HepG2 (cell line): ENCODE data around the gene KIF5B. TPM values are rescaled to one million over a fixed set of nuclear protein-coding genes. Genes with fewer than 3 reads are reported as not detected.
"Not testable (repeated sequence)": the region's sequence is repeated elsewhere in the genome, so short reads cannot be mapped to it uniquely, and the experiment has no call there.

ENCODE experiments used
- ATAC-seq: fragments of 200-7000 bp; cut with Tn5 transposase; 3 replicates; pipeline ENCODE4 v1.9.1; 2020; ENCODE audit warnings: mild to moderate bottlenecking, moderate library complexity
- BruUV-seq: library from RNA; stranded (reverse); fragments of 400-500 nt; replicated peaks from 2 replicates; lab custom pipeline; 2021; lab: Mats Ljungman, UMichigan
- CTCF ChIA-PET: fragments of 300-600 bp; formaldehyde crosslinking; extraction: SDS; loops from one replicate; lab custom pipeline; 2021; ENCODE audit warnings: low total read pairs, inconsistent platforms, low intra/inter-chr PET ratio; lab: Yijun Ruan, JAX
- POLR2A ChIA-PET: fragments of 350-600 bp; sonication (Branson Sonifier 250); formaldehyde crosslinking; loops from one replicate; lab custom pipeline; 2020; ENCODE audit warnings: antibody characterized with exemption, inconsistent platforms; lab: Yijun Ruan, JAX
- DNase-seq: peaks from one replicate; pipeline ENCODE4 v3.0.0-alpha.2; 2015; ENCODE audit warnings: low spot score
- FAIRE-seq: peaks from 3 replicates; lab custom pipeline; 2011; peaks lifted over from hg19 to GRCh38; lab: Jason Lieb, UNC
- H2AFZ ChIP-seq: one replicate; pipeline ENCODE4 v1.6.1; 2011; ENCODE audit warnings: low read length, inconsistent platforms
- H3K27ac ChIP-seq: fragments of 300-600 bp; 3 replicates; pipeline ENCODE4 v1.8.0; 2011; ENCODE audit warnings: mixed run types, mild to moderate bottlenecking, mixed read lengths, low read length, inconsistent platforms; ENCODE audit not compliant: insufficient read depth; ENCODE audit errors: extremely low read length
- H3K27me3 ChIP-seq, 2 experiments: fragments of 200-600 bp in 1 of 2; 2 replicates in 1 of 2; 3 replicates in 1 of 2; pipeline versions ENCODE4 v1.6.0 to v1.8.0; 2011; ENCODE audit warnings: low read length in 2 of 2, mild to moderate bottlenecking in 2 of 2, moderate library complexity in 2 of 2, inconsistent platforms in 1 of 2; ENCODE audit not compliant: insufficient read depth in 2 of 2, control insufficient read depth in 1 of 2
- H3K36me3 ChIP-seq, 2 experiments: fragments of 200-600 bp in 1 of 2; replicated peaks in 1 of 2; 2 replicates in 1 of 2; 3 replicates in 1 of 2; pipeline versions ENCODE4 v1.5.1 to v1.8.0; 2011; ENCODE audit warnings: low read length in 2 of 2, inconsistent platforms in 1 of 2; ENCODE audit not compliant: insufficient read depth in 2 of 2, control insufficient read depth in 1 of 2
- H3K4me1 ChIP-seq: 2 replicates; pipeline ENCODE4 v1.5.1; 2012; ENCODE audit warnings: low read length, inconsistent platforms; ENCODE audit not compliant: insufficient read depth
- H3K4me2 ChIP-seq: 2 replicates; pipeline ENCODE4 v1.6.0; 2011; ENCODE audit warnings: low read depth, low read length, inconsistent platforms
- H3K4me3 ChIP-seq, 3 experiments: fragments of 200-600 bp in 1 of 3; sonication (generic), shearing (Covaris generic) in 1 of 3; replicated peaks in 1 of 3; 2 replicates each; pipeline ENCODE4 v1.5.1; 2011 to 2016; ENCODE audit warnings: low read length in 3 of 3, inconsistent platforms in 2 of 3, low read depth in 2 of 3, mild to moderate bottlenecking in 2 of 3, control low read depth in 1 of 3, mixed read lengths in 1 of 3; ENCODE audit not compliant: insufficient read depth in 1 of 3
- H3K79me2 ChIP-seq: one replicate; pipeline ENCODE4 v1.6.1; 2011; ENCODE audit warnings: low read length, inconsistent platforms; ENCODE audit not compliant: insufficient read depth
- H3K9ac ChIP-seq: 2 replicates; pipeline ENCODE4 v1.6.0; 2011; ENCODE audit warnings: mild to moderate bottlenecking, low read depth, low read length, inconsistent platforms; ENCODE audit not compliant: insufficient read depth
- H3K9me3 ChIP-seq: 2 replicates; pipeline ENCODE4 v1.5.1; 2012; ENCODE audit warnings: mild to moderate bottlenecking, low read length
- H4K20me1 ChIP-seq: 2 replicates; pipeline ENCODE4 v1.6.0; 2011; ENCODE audit warnings: inconsistent platforms, mild to moderate bottlenecking, low read length, moderate library complexity; ENCODE audit not compliant: insufficient read depth
- HIVEP1 ChIP-seq: sonication (generic); formaldehyde crosslinking; IDR thresholded peaks from 2 replicates; pipeline ENCODE4 v1.4.0; 2020; ENCODE audit warnings: mild to moderate bottlenecking, missing genetic modification reagents
- IRX3 ChIP-seq: sonication (generic); formaldehyde crosslinking; IDR thresholded peaks from 2 replicates; pipeline ENCODE4 v1.8.1; 2023; ENCODE audit warnings: mild to moderate bottlenecking, low read depth, missing genetic modification reagents, borderline replicate concordance
- KDM4B ChIP-seq: sonication (generic); formaldehyde crosslinking; IDR thresholded peaks from 2 replicates; pipeline ENCODE4 v1.4.0; 2020; ENCODE audit warnings: missing genetic modification reagents
- MEIS2 ChIP-seq: sonication (generic); formaldehyde crosslinking; IDR thresholded peaks from 2 replicates; pipeline ENCODE4 v1.9.0; 2021; ENCODE audit warnings: mild to moderate bottlenecking, missing genetic modification reagents
- PRDM10 ChIP-seq: sonication (generic); formaldehyde crosslinking; IDR thresholded peaks from 2 replicates; pipeline ENCODE4 v1.4.0; 2020; ENCODE audit warnings: low read depth, missing genetic modification reagents
- RAD21 ChIP-seq: fragments of 450-650 bp; formaldehyde crosslinking; IDR thresholded peaks from 2 replicates; pipeline ENCODE4 v1.5.0; 2020; ENCODE audit warnings: mild to moderate bottlenecking
- ZBTB10 ChIP-seq: sonication (generic); formaldehyde crosslinking; IDR thresholded peaks from 2 replicates; pipeline ENCODE4 v1.4.0; 2020; ENCODE audit warnings: missing genetic modification reagents, borderline replicate concordance
- ZBTB46 ChIP-seq: sonication (generic); formaldehyde crosslinking; IDR thresholded peaks from 2 replicates; pipeline ENCODE4 v1.4.0; 2020; ENCODE audit warnings: mild to moderate bottlenecking, missing genetic modification reagents, borderline replicate concordance
- ZNF121 ChIP-seq: sonication (generic); formaldehyde crosslinking; IDR thresholded peaks from 2 replicates; pipeline ENCODE4 v1.5.0; 2020; ENCODE audit warnings: mild to moderate bottlenecking, missing genetic modification reagents
- ZNF430 ChIP-seq: sonication (generic); formaldehyde crosslinking; IDR thresholded peaks from 2 replicates; pipeline ENCODE4 v1.9.0; 2021; ENCODE audit warnings: mild to moderate bottlenecking, missing genetic modification reagents
- ZSCAN30 ChIP-seq: sonication (generic); formaldehyde crosslinking; IDR thresholded peaks from 2 replicates; pipeline ENCODE4 v1.5.0; 2020; ENCODE audit warnings: mild to moderate bottlenecking, missing genetic modification reagents
- WGBS: methylation state at CpG from one replicate; pipeline ENCODE4 v1.1.6; 2017; ENCODE audit warnings: low lambda C conversion rate; 5-methylcytosine and 5-hydroxymethylcytosine counted together
- in situ Hi-C: cut with HindIII; loops from 2 replicates; pipeline ENCODE4 v1.10.0; 2017; ENCODE audit warnings: low pct_unique_long_range_greater_than_20kb; ENCODE audit not compliant: extremely low pct_ligation_motif_present
- intact Hi-C: fragments of 100-400 bp; cut with micrococcal nuclease; formaldehyde crosslinking; loops from one replicate; pipeline ENCODE4 v1.10.0; 2022; ENCODE audit not compliant: unreplicated experiment
- polyA plus RNA-seq, 8 experiments: library from polyadenylated mRNA; depleted of rRNA in 3 of 8; stranded (reverse) in 7 of 8; unstranded in 1 of 8; fragments of >200 nt; fragmentation: Illumina TruSeq in 4 of 8; extraction: Trizol in 4 of 8; gene quantifications; 2 replicates each; pipeline versions ENCODE4 v1.2.1 to v1.2.3, GENCODE V29; 2011 to 2016; ENCODE audit warnings: low read depth in 4 of 8, missing spikeins in 1 of 8, mixed read lengths in 1 of 8; ENCODE audit not compliant: insufficient read depth in 1 of 8
- total RNA-seq, 5 experiments: library from RNA; depleted of rRNA; stranded (reverse); fragments of >200 nt; fragmentation: Illumina TruSeq; extraction: Trizol; gene quantifications; 2 replicates each; pipeline ENCODE4 v1.2.3, GENCODE V29; 2016; ENCODE audit warnings: low read depth in 1 of 5

The KIF5B gene
- total and polyA plus RNA-seq, 2 of the 13 experiments (the other 11 are each of a cell fraction or from before 2014, with no cell fraction given): 34.3 to 133 TPM

- Histone ChIP-seq H3K4me2 (no peak overlapping the region), H3K4me1 (peaks cover 37% of the 10 kb centered on the region), H3K9ac (no peak overlapping the region), H3K79me2 (no peaks in the 10 kb centered on the region), H3K36me3 (no peaks in the 10 kb centered on the region), H3K4me3 (no peak overlapping the region), H3K27ac (no peak overlapping the region), H3K9me3 (no peaks in the 10 kb centered on the region), H3K27me3 (no peaks in the 10 kb centered on the region), H4K20me1 (no peaks in the 10 kb centered on the region), H2AFZ (no peak overlapping the region)
- in situ Hi-C loops: no loop called here
- FAIRE-seq (no peak), DNase-seq (no peak), ATAC-seq (no peak)
- TF ChIP-seq ZSCAN30 (CRISPR knock-in tag) (no peak), ZNF430 (CRISPR knock-in tag) (no peak), MEIS2 (CRISPR knock-in tag) (no peak), ZBTB46 (CRISPR knock-in tag) (no peak), KDM4B (CRISPR knock-in tag) (no peak), ZNF121 (CRISPR knock-in tag) (no peak), IRX3 (CRISPR knock-in tag) (no peak), ZBTB10 (no peak), PRDM10 (CRISPR knock-in tag) (no peak), RAD21 (CRISPR knock-in tag) (no peak), HIVEP1 (CRISPR knock-in tag) (no peak)
- intact Hi-C loops: no loop called here
- BruUV-seq: no TSS peak
- ChIA-PET CTCF (no interaction called here), POLR2A (no interaction called here)
- WGBS: 75% methylated on average over 11 of the region's 12 CpGs
Observed at GRCh38 chr10:32068569-32068968, 12.3 kb upstream of the KIF5B start.

GRCh38 chr10:32067931-32068330 lies 11.7 kb upstream of the KIF5B start:
- 83% methylated on average over 5 of the region's 5 CpGs for WGBS
- H3K27ac ChIP-seq, H3K4me2 ChIP-seq, H3K9ac ChIP-seq, BruUV-seq, CTCF ChIA-PET, in situ Hi-C loops, POLR2A ChIA-PET, H3K9me3 ChIP-seq, H3K79me2 ChIP-seq, DNase-seq, H2AFZ ChIP-seq, ATAC-seq, H3K4me3 ChIP-seq, intact Hi-C loops, H3K36me3 ChIP-seq, H3K27me3 ChIP-seq, FAIRE-seq, H4K20me1 ChIP-seq: not testable (repeated sequence)
- peaks cover 31% of the 10 kb centered on the region for H3K4me1 ChIP-seq
